ENCODE results near the gene CTSO.

The CTSO gene, protein sequence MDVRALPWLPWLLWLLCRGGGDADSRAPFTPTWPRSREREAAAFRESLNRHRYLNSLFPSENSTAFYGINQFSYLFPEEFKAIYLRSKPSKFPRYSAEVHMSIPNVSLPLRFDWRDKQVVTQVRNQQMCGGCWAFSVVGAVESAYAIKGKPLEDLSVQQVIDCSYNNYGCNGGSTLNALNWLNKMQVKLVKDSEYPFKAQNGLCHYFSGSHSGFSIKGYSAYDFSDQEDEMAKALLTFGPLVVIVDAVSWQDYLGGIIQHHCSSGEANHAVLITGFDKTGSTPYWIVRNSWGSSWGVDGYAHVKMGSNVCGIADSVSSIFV

DNA sequence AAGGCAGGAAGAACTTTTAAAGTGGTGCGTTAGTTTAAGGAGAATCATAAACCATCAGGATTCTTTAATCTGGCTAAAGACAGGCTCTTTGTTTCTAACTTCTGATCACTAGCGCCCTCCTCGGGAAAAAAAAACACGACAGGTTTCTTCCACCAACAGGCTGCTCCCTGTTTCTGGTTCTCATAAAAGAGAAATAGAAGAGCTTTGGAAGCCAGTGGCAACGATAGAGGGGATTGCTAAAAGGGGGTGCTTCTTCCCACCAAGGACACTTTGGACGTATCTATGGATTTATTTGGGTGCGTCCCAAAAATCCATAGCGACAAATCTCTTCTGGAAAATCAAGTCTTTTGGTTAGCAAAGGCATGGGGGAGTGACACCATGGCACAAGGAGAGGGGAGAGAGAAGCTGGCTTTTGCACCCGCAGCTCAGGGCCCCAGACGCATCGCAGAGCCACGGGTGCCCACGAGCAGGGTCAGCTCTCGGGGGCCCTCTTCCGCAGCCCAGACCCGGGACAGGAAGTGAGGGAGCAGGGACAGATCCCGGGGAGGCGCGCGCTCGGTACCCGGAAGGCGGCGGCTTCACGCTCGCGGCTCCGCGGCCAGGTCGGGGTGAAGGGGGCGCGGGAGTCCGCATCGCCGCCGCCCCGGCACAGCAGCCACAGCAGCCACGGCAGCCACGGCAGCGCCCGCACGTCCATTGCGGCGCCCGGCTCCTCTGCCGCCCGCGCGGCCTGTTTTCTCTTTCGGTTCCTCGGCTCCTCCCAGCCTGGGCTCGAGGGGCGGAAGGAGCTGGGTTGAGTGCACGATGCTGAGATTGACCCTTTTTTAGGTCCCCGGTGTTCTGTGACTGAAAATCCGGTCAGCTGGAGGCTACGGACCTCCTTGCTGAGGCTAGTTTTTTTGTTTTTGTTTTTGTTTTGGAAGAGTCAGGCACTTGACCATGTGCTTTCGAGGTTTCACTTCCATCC is at the start of gene CTSO:
TSS of gene CTSO (minus strand) at position 716 of the 967 bp plus-strand sequence. CDS start at position 697, 19 bp downstream.
- DNase-seq: no peak

DNA sequence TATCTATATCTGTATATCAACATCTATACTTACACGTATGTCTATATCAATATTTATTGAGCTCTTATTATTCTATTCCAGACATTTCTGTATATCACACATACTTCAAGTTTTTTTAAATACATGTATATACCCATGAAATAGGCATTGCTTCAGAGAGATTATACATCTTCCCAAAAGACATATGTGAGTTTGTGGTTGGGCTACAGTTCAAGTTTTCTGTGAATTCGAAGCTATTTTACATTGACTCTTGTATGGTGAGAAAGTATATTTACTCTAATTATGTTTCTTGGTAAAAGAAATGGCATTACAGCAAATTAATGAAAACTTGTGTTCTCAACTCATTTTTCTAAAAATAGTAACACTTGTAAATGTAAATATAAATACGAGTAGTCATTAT is 46.8 kb upstream of the CTSO start:
- DNase-seq: no peak

- no peak for DNase-seq
Observed at GRCh38 chr4:155999725-156000124, 46.1 kb upstream of the CTSO start.

DNA sequence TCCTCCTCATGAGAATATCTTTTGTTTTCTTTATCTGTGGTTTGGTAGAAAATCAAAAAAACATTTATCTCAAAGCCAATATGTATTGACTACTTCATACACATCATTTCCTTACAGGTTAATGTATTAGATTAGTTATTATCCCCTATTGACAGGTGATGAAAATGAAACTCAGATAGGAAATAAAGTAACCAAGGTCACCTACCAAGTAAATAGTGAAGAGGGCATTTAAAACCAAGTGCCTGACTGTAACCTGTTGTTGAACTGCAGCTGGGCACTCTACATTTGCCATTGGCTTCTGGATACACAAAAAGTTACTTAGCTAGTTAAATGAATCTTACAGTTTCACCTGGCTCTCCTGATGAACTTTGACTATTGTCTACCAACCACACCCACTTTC is 41.4 kb upstream of the CTSO start:
- no peak for DNase-seq

- no peak for DNase-seq
Observed at GRCh38 chr4:155984106-155984797, 30.6 kb upstream of the CTSO start.

GRCh38 chr4:155982736-155983385 is 29.2 kb upstream of the CTSO start:
- no peak for DNase-seq

DNA sequence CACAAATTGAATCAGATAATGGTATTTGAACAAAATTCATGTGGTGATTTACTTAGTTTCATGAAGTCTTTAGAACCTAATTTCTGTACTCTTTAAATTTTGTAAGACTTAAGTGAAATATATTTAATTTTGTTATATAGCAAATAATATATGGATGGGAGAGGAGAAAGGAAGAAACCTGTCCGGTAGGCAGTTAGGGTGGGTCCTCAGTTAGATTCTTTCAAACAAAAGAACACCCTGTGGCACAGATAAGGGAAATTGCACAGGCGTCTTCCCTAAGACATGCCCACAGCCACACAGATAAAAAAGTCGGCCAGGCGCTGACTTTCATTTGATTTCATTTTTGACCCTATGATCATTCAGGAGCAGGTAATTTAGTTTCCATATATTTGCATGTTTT is 25.1 kb upstream of the CTSO start:
- DNase-seq: no peak

- DNase-seq: no peak
Observed at GRCh38 chr4:155975511-155975910, 21.8 kb upstream of the CTSO start.

GRCh38 chr4:155974996-155975395 is 21.3 kb upstream of the CTSO start:
- DNase-seq: no peak

DNA sequence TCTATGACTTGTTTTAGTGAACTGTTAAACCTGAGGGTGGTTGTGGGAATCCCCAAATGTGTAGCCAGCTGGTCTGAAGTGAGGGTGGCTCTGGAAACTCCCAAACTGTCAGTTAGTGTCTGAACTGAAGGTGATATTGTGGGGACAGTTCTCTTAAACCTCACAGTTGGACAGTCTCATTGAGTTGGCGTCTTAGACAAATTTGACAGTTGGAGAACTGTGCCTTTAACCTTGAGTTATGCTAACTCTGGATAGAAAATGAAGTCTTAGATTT is 20.7 kb upstream of the CTSO start:
- DNase-seq: no peak

DNA sequence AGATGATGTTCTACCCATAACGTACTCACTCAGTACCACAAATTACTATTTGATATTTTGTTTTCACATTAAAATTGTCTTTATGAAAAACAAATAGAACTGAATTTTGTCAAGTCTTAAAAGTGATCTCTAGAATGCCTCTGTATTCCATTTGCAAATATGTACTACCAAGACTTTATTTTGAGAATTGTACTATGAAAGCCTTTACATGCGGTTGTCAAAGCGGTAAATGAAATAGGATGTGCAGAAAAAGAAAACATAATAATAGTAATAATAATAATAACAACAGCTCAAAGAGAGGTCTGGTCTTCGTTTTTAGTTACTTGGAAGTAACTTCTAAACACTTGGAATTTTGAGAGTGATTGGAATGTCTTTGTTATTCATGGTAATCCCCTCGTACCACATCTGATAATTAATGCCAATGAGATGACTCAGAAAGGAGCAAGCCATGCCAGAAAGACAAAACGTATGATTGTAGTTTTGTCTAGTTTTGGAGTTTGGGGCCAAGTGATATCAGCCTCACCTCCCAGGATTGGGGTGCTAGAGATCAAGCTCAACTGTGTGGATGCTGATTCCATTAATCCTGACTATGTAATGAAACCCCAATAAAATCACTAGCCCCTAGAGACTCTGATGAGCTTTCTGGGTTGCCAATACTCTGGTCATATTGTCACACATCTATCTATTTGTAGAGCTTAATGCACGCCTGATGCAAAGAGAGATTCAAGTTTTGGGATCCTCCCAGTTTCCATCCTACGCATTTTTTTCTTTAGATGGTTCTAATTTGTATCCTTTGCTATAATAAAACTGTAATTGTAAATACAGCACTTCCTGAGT is 20.2 kb upstream of the CTSO start:
- no peak for DNase-seq

GRCh38 chr4:155972098-155972497 is 18.4 kb upstream of the CTSO start:
- DNase-seq: no peak

- DNase-seq: no peak
Observed at GRCh38 chr4:155966731-155967395, 13.2 kb upstream of the CTSO start.

GRCh38 chr4:155966171-155966570 is 12.5 kb upstream of the CTSO start:
- no peak for DNase-seq

DNA sequence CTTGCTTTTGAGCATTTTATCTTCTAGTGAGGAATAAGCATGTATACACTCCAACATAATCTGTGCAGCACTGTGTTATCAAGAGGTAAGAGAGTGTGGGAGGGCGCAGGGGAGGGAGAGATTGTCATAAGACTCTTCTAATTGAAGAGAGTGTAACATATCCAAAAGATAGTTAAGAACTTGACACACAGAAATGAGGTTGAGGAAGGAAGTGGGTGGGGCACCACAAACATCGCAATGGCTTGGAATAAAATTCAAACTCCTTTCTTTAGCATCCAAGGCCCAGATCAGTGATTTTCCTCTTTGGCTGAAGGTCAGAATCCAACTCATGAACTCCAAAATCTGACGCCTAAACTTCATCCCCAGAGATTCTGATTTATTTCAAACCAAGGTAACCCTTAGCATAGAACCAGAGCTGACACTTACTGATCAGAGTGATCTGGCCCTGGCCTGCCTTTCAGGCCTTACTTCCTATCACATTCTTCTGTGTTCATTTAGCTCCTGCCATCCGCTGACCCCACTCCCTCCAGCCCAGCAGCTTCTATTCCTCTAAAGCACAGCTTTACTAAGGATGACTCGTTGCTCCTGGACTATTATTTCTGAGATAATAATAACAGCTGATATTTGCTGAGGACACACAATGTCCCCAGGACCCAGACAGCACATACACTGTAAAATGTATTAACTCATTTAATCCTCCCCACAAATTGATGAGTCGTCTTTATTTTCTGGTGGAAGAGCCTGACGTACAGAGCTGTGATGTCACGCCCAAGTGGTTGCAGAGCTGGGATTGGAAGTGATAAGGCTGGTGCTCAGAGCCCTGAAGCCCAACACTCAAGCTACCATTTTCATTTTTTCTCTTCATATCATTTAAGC is 10.6 kb upstream of the CTSO start:
- no peak for DNase-seq

DNA sequence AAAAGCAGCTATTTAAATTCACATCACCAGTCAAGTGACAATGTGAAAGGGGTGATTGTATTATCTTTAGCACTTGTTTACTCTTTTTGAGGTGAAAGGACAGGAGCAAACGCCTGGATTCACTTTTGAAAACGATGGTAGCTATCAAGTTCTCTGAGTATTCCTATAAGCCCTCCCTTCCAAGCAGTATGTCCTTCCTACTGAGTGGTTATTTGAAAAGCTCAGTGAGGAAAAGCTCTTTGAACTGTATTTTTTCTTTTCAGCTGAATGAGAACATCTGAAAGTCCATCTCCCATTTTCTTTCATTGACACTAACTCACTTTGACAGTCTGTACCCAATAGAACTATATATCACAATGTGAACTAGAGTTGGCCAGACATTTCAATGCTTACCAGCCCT is 9.1 kb upstream of the CTSO start:
- no peak for DNase-seq

GRCh38 chr4:155961575-155961974 is 7.9 kb upstream of the CTSO start:
- no peak for DNase-seq

- no peak for DNase-seq
Observed at GRCh38 chr4:155960522-155960921, 6.9 kb upstream of the CTSO start.

GRCh38 chr4:155959417-155959816 is 5.8 kb upstream of the CTSO start:
- no peak for DNase-seq

DNA sequence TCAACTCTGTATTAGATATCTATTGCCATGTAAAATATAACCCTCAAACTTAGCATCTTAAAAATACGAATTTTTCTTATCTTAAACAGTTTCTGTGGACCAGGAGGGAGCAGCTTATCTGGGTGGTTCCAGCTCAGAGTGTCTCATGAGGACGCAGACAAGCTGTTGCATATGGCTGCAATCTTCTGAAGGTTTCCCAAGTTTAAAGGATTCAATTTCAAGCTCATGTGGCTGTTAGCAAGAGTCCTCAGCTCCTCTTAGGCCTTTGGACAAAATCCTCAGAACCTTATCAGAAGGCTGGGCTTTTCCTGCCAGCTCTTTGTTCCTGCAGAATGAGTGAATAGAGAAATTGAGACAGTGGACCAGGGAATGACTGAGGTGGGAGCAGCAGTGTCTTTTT is 2.8 kb upstream of the CTSO start:
- DNase-seq: no peak

DNA sequence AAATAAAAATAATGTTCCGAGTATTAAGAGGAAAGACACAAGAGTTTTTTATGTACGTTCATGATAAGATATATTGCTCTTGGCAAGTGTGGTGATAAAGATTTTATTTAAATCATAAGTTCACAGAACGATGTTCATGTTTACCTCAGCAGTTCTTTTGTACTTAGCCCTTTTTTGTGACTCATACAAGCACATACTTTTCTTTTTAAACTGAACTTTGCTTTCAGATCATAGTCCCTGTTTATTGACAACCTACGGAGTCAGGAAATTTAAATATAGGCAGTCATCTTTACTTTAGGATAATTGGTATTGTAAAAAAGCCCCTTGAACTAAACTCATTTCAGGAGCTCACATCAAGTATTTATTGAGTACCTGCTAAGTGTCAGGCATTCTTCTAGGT is 1.3 kb upstream of the CTSO start:
- DNase-seq: no peak

All from GOT3 (cell line).